CD4-positive, alpha-beta T cell treated with Interleukin-2 at 100 ng/mL for 4 hours (primary cell): ENCODE results near the gene CLCN7.

ENCODE experiments used
- DNase-seq: peaks from one replicate; pipeline ENCODE4 v3.0.0-alpha.2; 2020; ENCODE audit warnings: low spot score

The CLCN7 gene

DNA sequence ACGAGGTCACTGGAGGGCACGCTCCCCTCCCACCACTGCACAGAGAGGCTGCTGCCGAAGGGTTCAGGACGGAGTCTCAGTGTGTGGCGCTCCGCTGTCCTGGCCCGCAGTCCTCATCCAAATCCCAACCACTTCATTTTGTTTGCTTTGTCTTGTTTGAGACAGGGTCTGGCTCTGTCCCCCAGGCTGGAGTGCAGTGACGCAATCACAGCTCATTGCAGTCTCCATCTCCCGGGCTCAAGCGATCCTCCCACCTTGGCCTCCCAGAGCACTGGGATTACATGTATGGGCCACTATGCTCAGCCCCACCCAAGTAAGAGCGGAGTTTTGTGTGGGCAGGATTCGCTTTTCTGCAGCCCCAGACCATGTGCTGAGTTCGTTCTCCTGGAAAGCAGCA is 73.1 kb downstream of the CLCN7 start:
- no peak for DNase-seq

DNA sequence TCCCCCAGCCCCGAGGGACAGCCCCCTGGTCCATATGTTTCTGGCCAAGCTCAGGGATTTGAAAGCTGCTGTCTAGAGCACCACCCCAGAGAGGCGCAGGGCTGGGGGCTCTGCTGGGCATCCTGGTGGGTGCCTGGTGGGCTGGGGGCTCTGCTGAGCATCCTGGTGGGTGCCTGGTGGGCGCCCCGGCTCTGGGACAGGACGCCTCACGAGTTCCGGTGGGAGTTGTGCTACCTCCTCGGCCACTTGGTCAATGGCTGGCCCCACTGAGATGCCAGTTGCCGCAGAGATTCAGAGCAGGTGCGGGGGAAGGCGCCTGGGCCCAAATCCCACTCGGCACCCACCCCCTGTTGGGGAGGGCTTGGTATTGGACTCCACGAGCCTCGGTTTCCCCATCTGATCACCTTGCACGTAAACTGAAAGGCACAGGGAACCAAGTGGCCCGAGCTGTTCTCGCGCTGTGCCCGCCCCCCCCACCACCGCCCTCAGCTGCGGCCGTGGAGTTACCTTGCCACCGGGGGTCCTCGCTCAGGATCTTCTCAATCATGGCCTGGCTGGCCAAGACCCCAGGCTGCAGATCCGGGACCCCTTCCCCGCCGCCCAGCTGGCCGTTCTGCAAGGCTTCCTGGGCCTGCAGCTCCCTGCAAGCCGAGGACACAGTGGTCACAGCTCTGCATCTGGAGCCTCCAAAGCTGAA is 73.6 kb downstream of the CLCN7 start:
- no peak for DNase-seq

DNA sequence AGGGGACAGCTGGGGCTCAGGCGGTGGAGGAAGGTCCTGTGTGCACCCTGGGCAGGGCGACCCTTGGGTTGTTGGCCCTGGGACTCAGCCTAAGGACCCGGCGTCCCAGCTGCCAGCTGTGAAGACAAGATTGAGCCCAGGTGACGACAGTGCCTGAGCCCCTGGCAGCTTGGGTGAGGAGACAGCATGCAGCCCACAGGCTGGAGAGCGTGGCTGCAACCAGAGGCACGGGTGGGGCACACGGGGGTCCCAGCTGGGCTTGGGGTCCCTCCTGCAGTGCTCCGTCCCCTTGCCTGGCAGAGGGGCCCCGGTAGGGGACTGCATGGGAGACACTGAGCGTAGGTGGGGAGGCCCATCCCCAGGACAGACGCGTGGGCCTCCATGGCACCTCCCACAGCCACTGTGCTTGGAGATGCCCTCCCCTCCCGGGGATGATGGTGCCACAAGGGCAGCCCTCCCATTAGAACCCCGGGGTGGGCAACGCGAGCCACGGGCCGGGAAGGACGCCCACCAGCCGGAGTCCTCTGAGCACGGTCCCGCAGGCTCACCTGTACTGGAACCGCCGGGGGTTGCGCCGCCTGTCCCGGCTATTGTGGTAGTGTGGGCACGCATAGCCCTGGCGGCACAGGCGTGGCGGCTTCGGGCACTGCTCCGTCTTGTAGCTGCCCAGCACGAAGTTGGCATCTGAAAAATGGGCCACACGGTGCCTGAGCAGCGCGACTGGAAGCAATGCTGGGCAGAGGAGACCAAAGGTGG is 75.8 kb downstream of the CLCN7 start:
- no peak for DNase-seq

DNA sequence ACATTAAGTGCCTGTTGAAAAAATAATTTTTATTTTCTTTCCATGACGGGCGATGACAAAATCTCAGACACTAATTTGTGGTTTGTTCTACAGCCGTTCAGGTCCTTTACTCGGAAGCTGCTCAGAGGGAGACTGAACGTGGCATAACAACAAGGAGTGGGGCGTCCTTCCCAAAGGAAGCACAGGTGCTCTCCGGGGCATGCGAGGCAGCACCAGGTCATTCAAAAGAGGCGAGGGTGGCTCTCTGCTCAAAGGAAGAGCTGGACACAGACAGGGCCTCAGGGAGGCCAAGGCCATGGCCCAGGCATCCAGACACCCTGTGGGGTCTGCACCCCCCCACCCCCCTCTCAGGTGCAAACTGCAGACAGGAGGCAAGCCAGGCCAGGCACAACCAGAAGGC is 76.5 kb downstream of the CLCN7 start:
- no peak for DNase-seq

DNA sequence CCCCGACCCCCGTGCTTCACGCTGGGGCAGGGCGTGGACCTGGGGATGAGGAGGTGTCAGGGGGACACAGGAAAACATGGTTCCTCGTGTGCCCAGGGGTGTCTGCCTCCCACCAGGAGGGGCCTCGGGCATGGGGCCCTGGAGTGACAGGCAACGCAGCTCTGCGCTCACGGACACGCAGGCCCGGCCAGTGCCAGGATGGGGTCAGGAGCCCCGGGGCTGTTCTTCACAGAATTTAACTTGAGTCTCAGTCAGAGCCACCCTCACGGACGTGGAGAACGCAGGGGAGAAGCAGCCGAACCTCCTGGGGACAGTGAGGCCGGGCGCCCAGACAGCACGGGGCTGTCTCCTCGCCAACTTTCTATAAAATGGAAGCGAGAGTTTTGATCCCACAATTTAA is 77.0 kb downstream of the CLCN7 start:
- no peak for DNase-seq

DNA sequence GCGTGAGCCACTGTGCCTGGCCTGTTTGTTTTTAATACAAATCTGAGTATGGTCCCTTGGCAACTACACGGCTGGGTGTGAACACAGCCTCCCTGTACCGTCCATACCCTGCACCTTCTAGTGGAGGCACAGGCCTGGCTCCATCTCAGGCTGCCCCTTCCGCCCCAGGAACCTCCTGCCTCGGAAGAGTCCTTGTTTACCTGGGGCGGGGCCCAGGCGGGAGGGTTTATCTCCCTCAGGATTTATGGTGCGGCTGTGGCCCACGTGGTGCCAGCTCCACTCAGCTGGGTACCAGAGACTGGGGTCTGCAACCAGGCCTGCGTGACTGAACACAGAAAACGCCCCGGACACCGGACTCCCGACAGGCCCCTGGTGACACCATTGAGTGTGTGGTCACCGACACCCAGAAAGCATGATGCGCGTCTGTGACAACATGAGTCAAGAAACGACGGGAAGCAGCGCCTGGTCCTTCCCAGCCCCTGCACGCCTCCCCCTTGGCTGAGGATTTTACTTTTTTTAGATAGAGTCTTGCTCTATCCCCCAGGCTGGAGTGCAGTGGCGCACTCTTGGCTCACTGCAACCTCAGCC is 79.3 kb downstream of the CLCN7 start:
- DNase-seq = no peak
